DND-41 (cell line): ENCODE measurements around the gene RBM19.

Experiments
- CTCF ChIP-seq: IDR thresholded peaks from 2 replicates; pipeline ENCODE4 v1.5.1; 2012; ENCODE audit warnings: borderline replicate concordance, low read length, moderate library complexity, mild to moderate bottlenecking; ENCODE audit not compliant: poor library complexity, severe bottlenecking; ENCODE audit errors: extremely low read depth
- EZH2 ChIP-seq: IDR thresholded peaks from 3 replicates; pipeline ENCODE4 v1.6.1; 2012; ENCODE audit warnings: borderline replicate concordance, low read depth, mild to moderate bottlenecking, moderate library complexity, low read length, inconsistent platforms; ENCODE audit not compliant: severe bottlenecking

DNA sequence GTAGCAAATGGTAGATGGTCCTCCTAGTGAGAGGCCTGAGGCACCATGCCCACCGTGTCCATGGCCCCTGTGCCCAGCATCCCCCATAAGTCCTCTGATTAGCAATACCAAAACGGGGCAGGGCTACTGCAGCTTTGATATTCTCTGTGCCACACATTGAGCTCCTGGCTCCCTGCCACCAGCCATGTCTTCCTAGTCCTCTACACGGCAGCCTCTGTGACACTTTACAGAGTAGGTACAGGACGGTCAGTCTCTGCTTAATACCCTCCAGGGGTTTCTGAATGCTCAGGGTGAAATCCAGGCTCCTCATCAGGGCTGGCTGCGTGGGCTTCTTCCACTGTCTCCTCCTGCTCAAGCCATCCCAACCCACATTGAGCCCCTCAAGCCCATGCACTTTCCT lies 8.0 kb downstream of the RBM19 start:
- no peak for TF ChIP-seq CTCF
- no peak for TF ChIP-seq EZH2
